ENCODE results near the gene HLA-DQA2.
"Not testable (repeated sequence)": the region's sequence is repeated elsewhere in the genome, so short reads cannot be mapped to it uniquely, and the experiment has no call there.

The HLA-DQA2 gene

GRCh38 chr6:32741031-32741960, at the start of gene HLA-DQA2:
TSS of gene HLA-DQA2 (plus strand) at chr6:32741391. CDS start at chr6:32741444, 53 bp downstream.
- no peak for DNase-seq

GRCh38 chr6:32692019-32692418, 49.2 kb upstream of the HLA-DQA2 start:
- no peak for DNase-seq

- no peak for DNase-seq
These were observed 44.2 kb upstream of the HLA-DQA2 start for GRCh38 chr6:32697031-32697430.

- peak; percentile 6 for DNase-seq
These were observed 40.7 kb upstream of the HLA-DQA2 start for GRCh38 chr6:32700391-32701040.

- no peak for DNase-seq
These were observed 37.8 kb upstream of the HLA-DQA2 start for GRCh38 chr6:32703347-32703746.

- not testable (repeated sequence) for DNase-seq
These were observed 36.0 kb upstream of the HLA-DQA2 start for GRCh38 chr6:32705164-32705563.

- no peak for DNase-seq
These were observed 31.6 kb upstream of the HLA-DQA2 start for GRCh38 chr6:32709625-32710024.

GRCh38 chr6:32713241-32713640, 27.9 kb upstream of the HLA-DQA2 start:
- no peak for DNase-seq

GRCh38 chr6:32716396-32716795, 24.8 kb upstream of the HLA-DQA2 start:
- no peak for DNase-seq

- no peak for DNase-seq
These were observed 22.3 kb upstream of the HLA-DQA2 start for GRCh38 chr6:32718879-32719278.

- DNase-seq: no peak
These were observed 3.1 kb upstream of the HLA-DQA2 start for GRCh38 chr6:32738126-32738525.

- DNase-seq: no peak
These were observed 1.2 kb downstream of the HLA-DQA2 start for GRCh38 chr6:32742374-32742773.

- no peak for DNase-seq
These were observed 3.6 kb downstream of the HLA-DQA2 start for GRCh38 chr6:32744776-32745175.

- DNase-seq: not testable (repeated sequence)
These were observed 4.5 kb downstream of the HLA-DQA2 start for GRCh38 chr6:32745649-32746048.

- no peak for DNase-seq
These were observed 11.4 kb downstream of the HLA-DQA2 start for GRCh38 chr6:32752580-32752979.

GRCh38 chr6:32759669-32760068, 18.5 kb downstream of the HLA-DQA2 start:
- no peak for DNase-seq

- no peak for DNase-seq
These were observed 19.9 kb downstream of the HLA-DQA2 start for GRCh38 chr6:32761072-32761471.

- no peak for DNase-seq
These were observed 20.4 kb downstream of the HLA-DQA2 start for GRCh38 chr6:32761548-32761947.

GRCh38 chr6:32763421-32763820, 22.2 kb downstream of the HLA-DQA2 start, which contains the start of gene HLA-DQB2:
TSS of gene HLA-DQB2 (minus strand) at chr6:32763532. CDS start at chr6:32763470, 62 bp downstream.
- DNase-seq: no peak

- no peak for DNase-seq
These were observed 22.9 kb downstream of the HLA-DQA2 start for GRCh38 chr6:32764048-32764447.

- DNase-seq: no peak
These were observed 31.5 kb downstream of the HLA-DQA2 start for GRCh38 chr6:32772656-32773055.

- no peak for DNase-seq
These were observed 33.2 kb downstream of the HLA-DQA2 start for GRCh38 chr6:32774426-32774825.

- no peak for DNase-seq
These were observed 33.9 kb downstream of the HLA-DQA2 start for GRCh38 chr6:32775071-32775470.

- DNase-seq: no peak
These were observed 37.8 kb downstream of the HLA-DQA2 start for GRCh38 chr6:32779036-32779435.

Data from NCI-H446 treated with DMSO at 0.1 percent for 48 hours (cell line).